HCT116 (cell line): Measurements from ENCODE around the gene DAZAP1.

Experiments used
- CTCF ChIP-seq, 3 experiments: fragments of 200-600 bp in 1 of 3; sonication (generic) in 1 of 3; IDR thresholded peaks in 2 of 3; conservative IDR thresholded peaks in 1 of 3; 2 replicates each; pipeline ENCODE4 v1.5.1; 2012 to 2017; ENCODE audit warnings: low read depth in 2 of 3, low read length in 2 of 3, antibody characterized with exemption in 1 of 3, borderline replicate concordance in 1 of 3, control low read depth in 1 of 3, mild to moderate bottlenecking in 1 of 3, mixed read lengths in 1 of 3, mixed run types in 1 of 3, moderate library complexity in 1 of 3; ENCODE audit not compliant: insufficient read depth in 1 of 3
- EZH2 ChIP-seq: fragments of 200-600 bp; sonication (generic); IDR thresholded peaks from 2 replicates; pipeline ENCODE4 v1.6.1; 2017; ENCODE audit warnings: antibody characterized with exemption, mixed run types
- POLR2A ChIP-seq: IDR thresholded peaks from 2 replicates; pipeline ENCODE4 v1.7.0; 2011; ENCODE audit warnings: borderline replicate concordance; ENCODE audit not compliant: insufficient read depth, insufficient read length; ENCODE audit errors: extremely low read depth
- POLR2AphosphoS5 ChIP-seq: IDR thresholded peaks from 2 replicates; pipeline ENCODE4 v1.6.1; 2011; ENCODE audit warnings: mild to moderate bottlenecking, low read depth, low read length, moderate library complexity
- RAD21 ChIP-seq: IDR thresholded peaks from 2 replicates; pipeline ENCODE4 v1.6.1; 2012; ENCODE audit warnings: low read depth, mild to moderate bottlenecking
- SIN3A ChIP-seq: IDR thresholded peaks from 2 replicates; pipeline ENCODE4 v1.6.1; 2012; ENCODE audit warnings: low read depth
- TCF7L2 ChIP-seq: IDR thresholded peaks from 2 replicates; pipeline ENCODE4 v1.7.0; 2011; ENCODE audit warnings: borderline replicate concordance, inconsistent platforms; ENCODE audit not compliant: insufficient read depth, insufficient read length; ENCODE audit errors: extremely low read depth

- TF ChIP-seq EZH2 (no peak), SIN3A (no peak), RAD21 (no peak), CTCF (IDR thresholded peaks at IDR 0.05 in 2 of 3, conservative IDR thresholded peaks at IDR 0.05 in 1 of 3; ENCODE audit: borderline replicate concordance in 1 of 3, insufficient read depth in 1 of 3, low read depth in 2 of 3, low read length in 2 of 3) (no peak), POLR2A (no peak), POLR2AphosphoS5 (no peak), TCF7L2 (no peak)
These were observed 26.0 kb downstream of the DAZAP1 start for GRCh38 chr19:1433119-1434039.
